HG02571 (cell line): Measurements from ENCODE around the gene ITM2C.
A peak's percentile ranks its signal among the peaks of the same experiment; 100 is the strongest.

Experiments used
- ATAC-seq: cut with Tn5 transposase; IDR thresholded peaks from one replicate; pipeline ENCODE4 v1.9.1; 2021; ENCODE audit warnings: mild to moderate bottlenecking, moderate library complexity; ENCODE audit not compliant: unreplicated experiment

ITM2C gene

DNA sequence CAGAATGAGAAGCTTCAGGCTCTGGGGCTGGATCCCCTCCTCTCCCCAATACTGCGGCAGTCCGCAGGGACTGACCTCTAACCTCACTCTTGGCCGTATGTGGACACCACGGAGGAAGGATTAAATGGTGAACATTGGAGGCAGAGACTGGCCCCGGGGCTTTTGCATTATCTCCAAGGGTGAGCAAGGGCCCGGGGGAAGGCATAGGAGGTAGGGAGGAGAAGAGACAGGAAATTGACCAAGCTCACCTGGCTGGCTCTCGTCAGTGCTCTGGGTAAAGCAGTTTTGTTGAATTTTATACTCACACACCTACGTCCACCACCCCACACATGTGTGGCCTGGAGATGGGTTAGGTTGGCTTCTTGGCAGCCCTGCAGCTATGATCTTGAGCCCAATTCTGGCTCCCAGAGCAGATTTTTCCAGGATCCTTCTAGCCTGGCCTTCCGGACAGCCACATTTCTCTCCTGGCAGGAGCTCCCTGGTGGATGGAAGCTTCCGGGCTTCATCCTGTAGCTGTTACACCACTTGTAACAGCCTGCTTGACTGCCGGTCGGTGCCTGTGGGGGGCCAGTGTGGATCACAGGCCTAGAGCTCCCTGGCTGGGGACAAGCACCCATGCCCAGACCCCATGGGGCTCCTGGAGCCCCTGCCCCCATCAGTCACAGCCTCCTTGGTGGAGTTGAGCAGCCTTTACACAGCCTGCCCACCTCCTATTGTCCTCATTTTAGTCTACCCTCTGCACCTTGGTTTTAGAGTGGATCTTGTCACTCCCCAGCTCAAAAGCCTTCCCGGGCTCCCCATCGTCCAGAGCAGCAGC, 7.6 kb downstream of the ITM2C start:
- no peak for ATAC-seq

DNA sequence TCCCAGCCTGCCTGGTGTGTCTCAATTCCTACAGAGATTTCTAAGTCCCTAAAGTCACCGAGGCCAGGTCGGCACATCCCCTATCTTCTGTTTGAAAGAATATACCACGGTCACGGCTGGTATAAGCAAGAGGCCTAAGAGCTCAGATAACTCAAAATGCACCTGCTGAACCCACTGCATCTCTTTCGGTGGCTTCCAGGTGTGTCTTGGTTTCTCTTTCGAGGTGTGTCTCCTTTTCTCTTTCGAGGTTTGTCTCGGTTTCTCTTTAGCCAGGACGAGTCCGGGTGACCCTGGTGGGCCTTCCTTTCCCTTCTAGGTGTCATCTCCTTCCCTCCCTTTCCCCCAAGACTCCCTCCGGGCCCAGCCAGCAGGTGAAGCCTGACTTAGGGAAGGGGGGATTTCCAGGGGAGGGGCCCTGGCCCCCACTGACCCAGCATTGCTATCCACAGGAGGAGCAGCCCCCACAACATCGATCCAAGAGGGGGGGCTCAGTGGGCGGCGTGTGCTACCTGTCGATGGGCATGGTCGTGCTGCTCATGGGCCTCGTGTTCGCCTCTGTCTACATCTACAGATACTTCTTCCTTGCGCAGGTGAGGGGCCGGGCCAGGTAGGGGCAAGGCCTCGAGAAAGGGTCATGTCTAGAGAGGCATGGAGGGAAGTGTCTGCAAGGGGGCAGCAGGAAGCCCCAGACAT, 8.4 kb downstream of the ITM2C start:
- ATAC-seq: peak; percentile 60

DNA sequence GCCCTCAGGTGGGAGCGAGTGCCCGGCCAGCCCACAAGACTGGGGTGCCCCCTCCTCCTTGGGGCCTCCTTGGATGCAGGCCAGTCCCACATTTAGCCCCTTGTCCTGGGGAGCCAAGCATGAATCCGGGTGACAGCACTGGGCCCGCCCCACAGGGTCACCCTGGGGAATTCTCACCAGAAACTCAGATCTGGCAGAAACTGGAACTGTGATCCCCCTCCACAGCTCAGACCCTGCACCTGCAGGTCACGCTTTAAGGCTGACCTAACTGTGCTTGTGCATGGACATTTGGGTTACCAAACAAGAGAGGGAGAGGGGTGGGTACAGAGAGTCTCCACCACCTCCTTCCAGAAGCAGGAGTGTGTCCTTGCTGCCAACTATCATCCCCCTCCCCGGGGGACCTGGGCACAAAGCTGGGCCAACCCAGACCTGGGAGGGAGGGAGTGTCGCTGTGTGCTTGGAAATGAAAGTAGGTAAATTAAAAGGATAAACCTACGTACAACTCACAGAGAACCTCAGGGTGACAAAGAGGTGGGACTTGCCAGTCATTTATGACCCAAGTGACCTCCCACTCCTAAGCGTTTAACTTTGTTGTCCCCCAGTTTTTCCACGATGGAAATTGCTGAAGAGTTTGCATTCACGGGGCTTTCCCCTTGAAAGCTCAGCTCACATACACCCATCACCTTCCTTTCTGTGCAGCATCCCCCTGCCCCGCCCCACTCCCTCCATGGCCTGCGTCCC, 9.1 kb downstream of the ITM2C start:
- peak; percentile 74 for ATAC-seq

DNA sequence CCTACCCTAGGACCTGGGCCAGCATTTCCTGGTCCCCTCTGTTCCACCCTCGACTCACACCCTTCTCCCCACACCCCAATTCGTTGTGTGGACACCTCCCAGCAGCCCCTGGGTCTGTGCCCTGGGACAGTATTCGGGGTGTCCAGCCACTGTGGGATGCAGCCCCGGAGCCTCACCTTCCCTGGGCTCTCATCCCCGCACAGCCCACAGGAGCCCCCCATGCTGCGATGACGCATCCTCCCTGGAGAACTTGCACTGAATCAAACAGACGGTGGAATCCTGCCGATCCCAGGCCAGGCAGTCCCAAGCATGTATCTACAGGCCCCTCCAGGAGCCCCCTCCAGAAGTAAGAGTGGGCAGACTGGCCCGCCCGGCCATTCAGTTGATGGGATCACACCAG, 9.7 kb downstream of the ITM2C start:
- no peak for ATAC-seq

DNA sequence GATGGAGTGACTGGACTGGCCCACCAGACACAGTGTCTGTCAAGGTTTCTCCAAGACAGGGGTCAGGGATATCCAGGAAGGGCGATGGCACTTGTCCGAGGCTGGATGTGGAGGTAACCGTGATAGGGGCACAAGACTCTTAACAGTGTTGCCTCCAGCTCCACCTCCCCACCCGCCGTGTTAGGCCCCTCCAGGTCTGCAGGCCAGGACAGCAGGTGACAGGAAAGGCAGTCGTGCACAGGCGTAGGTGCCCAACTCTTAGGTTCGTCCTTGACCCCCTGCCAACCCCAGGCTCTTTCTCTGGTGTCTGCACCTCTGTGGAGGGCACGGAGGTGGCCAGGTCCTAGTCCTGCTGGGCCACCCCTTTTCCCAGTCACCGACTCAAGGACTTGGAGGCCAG, 10.1 kb downstream of the ITM2C start:
- ATAC-seq: no peak

DNA sequence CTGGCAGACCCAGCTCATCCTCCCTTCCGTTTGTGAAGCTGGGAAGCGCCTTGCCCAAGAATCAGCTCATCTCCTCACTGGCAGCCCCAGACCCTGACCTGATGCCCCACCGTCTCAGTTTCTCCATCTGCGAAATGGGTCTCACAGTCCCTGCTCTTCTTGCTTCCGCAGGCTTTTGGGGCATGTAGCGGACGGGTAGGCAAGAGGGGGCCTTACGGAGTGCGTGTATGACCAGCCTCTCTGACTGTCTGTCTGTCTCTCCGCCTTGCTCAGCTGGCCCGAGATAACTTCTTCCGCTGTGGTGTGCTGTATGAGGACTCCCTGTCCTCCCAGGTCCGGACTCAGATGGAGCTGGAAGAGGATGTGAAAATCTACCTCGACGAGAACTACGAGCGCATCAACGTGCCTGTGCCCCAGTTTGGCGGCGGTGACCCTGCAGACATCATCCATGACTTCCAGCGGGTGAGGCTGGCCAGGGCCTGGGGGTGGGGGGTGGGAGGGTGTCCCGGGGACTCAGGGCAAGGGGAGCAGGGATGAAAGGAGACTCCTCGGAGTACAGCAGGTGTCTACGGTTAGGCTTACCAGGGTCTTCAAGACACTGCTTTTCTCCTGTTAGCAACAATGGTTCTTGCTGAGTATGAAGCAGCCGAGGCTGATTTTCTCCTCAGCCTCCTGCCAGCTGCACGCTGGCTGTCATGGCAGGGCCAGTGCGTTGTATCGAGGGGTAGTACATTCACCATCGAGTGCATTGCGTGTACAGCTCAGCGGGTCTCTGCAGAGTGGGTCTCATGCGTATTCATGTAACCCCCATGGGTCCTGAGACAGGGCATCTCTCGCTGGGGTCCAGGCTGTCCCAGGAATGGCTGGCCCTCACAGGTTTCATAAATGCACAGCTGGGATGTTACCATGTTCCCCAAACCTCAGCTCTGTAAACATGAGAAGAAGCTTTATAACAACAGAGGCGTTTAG, 10.9 kb downstream of the ITM2C start:
- no peak for ATAC-seq

DNA sequence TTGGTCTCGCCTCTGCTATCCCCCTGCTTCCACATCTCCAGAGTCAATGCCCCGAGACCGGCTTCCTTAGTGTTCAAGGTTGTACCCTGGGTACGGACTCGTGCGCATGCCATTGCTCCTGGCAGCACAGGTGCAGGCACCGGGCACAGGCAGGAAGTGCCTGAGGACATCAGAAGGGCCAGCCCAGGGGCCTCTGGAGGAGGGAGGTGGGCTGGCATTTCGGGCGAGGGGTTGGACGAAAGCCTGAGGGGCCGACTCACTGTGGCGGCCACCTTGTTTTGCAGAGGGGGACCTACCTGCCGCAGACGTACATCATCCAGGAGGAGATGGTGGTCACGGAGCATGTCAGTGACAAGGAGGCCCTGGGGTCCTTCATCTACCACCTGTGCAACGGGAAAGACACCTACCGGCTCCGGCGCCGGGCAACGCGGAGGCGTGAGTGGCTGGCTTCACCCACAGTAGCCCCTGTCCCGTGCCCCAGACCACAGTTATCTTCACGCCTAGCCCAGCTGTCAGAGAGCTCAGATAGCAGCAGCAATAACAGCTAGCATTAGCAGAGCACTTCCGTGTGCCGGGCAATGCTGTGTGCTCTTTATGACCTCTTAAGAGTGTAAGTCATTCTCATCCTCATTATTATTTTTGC, 12.5 kb downstream of the ITM2C start:
- no peak for ATAC-seq

DNA sequence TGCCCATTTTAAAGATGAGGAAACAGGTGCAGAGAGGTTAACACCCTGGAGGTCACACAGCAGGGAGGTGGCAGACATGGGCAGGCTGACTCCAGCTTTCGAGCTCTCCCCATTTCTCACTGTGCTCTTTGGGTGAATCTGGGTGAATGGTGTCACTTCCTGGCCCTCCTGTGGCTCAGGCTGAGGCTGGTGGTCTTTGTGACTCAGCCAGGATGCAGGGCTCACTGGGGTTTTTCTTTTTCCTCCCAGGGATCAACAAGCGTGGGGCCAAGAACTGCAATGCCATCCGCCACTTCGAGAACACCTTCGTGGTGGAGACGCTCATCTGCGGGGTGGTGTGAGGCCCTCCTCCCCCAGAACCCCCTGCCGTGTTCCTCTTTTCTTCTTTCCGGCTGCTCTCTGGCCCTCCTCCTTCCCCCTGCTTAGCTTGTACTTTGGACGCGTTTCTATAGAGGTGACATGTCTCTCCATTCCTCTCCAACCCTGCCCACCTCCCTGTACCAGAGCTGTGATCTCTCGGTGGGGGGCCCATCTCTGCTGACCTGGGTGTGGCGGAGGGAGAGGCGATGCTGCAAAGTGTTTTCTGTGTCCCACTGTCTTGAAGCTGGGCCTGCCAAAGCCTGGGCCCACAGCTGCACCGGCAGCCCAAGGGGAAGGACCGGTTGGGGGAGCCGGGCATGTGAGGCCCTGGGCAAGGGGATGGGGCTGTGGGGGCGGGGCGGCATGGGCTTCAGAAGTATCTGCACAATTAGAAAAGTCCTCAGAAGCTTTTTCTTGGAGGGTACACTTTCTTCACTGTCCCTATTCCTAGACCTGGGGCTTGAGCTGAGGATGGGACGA, 13.2 kb downstream of the ITM2C start:
- no peak for ATAC-seq

DNA sequence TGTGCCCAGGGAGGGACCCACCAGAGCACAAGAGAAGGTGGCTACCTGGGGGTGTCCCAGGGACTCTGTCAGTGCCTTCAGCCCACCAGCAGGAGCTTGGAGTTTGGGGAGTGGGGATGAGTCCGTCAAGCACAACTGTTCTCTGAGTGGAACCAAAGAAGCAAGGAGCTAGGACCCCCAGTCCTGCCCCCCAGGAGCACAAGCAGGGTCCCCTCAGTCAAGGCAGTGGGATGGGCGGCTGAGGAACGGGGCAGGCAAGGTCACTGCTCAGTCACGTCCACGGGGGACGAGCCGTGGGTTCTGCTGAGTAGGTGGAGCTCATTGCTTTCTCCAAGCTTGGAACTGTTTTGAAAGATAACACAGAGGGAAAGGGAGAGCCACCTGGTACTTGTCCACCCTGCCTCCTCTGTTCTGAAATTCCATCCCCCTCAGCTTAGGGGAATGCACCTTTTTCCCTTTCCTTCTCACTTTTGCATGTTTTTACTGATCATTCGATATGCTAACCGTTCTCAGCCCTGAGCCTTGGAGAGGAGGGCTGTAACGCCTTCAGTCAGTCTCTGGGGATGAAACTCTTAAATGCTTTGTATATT, 14.0 kb downstream of the ITM2C start:
- no peak for ATAC-seq

DNA sequence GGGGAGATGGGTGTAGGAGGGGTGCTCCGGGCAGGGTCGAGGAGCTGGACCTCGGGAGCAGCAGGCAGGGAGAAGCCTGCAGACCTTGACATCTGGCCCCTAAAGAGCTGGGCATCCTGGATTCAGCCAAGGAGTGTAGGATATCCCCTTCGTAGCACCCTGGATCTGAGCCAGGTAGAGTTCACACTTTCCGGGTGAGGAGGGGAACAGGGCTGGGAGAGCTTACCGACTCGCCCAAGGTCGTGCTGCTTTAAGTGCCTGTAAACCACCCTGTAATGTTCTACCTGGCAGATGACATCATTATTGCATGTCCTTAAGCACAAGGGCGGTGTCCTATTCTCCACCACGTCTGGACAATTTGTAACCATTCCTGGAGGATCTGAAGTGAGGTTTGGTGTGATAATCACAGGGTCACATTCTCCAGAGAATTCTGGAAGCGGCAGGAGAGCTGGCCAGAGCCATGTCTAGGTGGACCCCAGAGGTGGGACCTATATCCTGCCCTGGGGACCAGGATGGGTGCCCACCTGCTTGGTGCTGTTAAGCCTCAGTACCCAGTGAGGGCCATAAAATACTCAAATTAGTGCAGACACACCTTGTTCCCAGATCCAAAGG, 14.6 kb downstream of the ITM2C start:
- no peak for ATAC-seq

DNA sequence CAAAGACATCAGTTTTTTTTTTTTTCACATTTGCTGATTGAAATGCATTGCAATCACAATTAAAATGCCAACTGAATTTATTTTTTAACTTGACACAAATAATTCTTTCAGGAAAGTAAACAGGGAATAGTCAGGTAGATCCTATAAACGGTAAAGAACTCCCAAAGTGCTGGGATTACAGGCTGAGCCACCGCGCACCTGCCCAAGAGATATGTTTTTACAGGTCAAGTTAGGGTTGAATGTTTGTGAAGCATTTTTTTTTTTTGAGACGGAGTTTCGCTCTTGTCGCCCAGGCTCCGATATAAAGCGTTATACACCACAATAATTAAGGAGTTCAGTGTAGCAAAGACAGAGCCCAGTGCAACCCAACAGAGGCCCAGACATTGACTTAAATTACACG, 15.1 kb downstream of the ITM2C start:
- no peak for ATAC-seq

DNA sequence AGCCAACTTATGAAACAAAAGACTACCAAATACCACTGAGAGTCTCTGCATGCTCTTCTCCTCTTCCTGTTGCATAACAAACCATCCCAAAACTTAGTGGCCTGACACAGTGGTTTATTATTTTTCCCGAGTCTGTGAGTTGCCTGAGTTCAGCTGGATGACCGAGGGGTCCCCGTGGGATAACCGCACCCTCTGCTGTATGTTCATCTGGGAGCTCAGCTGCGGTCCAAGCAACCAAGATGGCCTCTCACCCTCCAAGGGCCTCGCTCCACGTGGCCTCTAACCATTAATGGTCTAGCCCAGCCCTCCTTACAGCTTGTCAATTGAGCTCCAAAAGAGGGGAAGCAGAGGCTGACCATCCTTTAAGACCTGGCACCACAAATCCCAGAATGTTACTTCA, 17.1 kb downstream of the ITM2C start:
- no peak for ATAC-seq

DNA sequence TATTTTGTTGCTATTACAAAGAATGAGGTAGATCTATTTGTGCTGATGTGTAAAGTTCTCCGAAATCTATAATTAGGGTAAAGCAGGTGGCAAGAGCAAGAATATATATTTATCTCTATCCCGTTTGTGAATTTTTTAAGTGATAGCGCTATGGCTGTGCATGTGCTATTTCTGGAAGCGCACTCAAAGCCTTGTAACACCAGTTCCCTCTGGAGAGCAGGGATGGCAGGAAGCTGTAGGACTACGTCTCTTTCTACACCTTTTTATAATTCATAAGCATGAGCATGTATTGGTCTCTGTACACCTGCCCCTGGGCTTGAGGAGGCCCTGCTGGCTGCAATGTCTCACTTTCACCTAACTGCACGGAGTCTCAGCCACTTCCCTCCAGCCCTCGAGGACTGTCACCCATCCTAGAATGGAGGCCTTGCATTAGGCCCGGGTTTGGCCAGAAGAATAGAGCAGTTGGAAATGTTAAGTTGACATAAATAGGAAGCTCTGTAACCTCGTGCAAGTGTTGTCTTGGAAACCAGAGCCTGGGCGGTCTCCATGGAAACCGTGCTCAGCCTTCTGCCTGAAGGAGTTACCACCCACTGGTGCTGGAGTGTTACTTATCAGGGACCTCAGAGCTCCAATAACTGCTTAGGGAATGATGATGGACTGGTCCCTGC, 20.9 kb downstream of the ITM2C start:
- ATAC-seq: no peak

DNA sequence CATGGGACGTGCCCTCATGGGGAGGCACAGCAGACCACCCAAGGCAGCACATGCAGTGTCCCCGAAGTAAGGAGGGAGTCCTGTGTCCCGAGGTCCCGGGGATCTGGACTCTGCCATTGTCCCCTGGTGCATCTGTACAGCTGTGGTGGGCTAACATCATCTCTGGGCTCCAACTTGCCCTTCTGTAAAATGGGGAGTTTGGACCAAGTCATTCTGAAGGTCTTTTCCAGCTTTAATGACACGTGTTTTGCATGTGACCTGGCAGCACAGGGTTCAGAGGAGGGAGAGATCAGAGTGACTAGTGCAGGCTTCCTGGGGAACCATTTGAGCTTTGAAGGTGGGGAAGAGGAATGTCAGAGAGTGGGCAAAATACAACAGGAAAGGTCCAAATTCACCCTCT, 21.5 kb downstream of the ITM2C start:
- no peak for ATAC-seq

DNA sequence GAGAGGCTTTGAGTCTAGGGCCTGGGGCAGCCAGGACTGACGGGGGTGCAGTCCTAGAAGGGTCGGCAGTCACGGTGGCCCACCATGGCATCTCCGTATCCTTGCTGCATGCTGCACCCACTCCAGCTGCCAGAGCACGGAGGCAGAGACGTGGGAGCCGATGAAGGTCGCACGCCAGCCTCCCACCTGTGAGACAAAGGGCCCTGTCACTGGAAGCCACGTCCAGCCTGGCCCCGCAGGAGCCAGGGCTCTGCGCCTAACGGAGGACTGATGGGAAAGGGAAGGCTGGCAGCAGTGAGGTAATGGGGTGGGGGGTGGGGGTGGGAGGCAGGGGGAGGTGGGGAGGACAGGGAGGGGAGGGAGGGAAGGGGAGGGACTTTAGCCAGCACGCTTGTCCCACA, 21.9 kb downstream of the ITM2C start:
- no peak for ATAC-seq

DNA sequence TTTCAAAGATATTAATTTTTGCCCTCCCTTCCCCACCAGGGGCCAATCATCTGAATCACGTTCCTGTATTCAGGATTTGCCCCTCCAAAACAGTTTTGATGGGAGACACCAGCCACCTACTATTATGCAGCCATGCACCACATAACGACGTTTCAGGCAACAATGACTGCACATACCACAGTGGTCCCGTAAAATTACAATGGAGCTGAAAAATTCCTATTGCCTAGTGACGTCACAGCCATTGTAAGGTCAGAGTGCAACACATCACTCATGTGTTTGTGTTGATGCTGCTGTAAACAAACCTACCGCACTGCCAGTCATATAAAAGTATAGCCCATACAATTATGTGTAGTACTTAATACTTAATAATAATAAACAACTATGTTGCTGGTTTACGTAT, 22.6 kb downstream of the ITM2C start:
- ATAC-seq: no peak

DNA sequence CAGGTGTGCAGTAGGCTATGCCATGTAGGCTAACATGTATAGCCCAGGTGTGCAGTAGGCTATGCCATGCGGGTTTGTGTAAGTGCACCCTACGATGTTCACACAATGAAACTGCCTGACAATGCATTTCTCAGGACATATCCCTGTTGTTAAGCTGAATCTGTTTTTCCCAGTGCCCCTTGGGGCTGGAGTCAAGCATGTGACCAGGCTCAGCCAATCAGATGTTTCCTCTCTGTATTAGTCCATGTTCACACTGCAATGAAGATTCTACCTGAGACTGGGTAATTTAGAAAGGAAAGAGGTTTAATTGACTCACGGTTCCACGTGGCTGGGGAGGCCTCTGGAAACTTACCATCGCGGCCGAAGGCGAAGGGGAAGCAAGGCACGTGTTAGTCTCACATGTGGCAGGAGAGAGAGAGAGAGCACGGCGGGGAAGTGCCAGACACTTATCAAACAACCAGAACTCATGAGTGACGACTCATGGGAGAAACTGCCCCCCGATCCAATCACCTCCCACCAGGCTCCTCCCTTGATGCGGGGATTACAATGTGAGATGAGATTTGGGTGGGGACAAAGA, 24.2 kb downstream of the ITM2C start:
- no peak for ATAC-seq
